NCI-H446 (cell line): ENCODE data around the gene CX3CR1.
"Not testable (repeated sequence)": the region's sequence is repeated elsewhere in the genome, so short reads cannot be mapped to it uniquely, and the experiment has no call there.

ENCODE experiments used
- DNase-seq, 2 experiments: peaks; one replicate each; lab custom pipeline; 2025; lab: John Stamatoyannopoulos, UW

CX3CR1 gene, protein sequence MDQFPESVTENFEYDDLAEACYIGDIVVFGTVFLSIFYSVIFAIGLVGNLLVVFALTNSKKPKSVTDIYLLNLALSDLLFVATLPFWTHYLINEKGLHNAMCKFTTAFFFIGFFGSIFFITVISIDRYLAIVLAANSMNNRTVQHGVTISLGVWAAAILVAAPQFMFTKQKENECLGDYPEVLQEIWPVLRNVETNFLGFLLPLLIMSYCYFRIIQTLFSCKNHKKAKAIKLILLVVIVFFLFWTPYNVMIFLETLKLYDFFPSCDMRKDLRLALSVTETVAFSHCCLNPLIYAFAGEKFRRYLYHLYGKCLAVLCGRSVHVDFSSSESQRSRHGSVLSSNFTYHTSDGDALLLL

DNA sequence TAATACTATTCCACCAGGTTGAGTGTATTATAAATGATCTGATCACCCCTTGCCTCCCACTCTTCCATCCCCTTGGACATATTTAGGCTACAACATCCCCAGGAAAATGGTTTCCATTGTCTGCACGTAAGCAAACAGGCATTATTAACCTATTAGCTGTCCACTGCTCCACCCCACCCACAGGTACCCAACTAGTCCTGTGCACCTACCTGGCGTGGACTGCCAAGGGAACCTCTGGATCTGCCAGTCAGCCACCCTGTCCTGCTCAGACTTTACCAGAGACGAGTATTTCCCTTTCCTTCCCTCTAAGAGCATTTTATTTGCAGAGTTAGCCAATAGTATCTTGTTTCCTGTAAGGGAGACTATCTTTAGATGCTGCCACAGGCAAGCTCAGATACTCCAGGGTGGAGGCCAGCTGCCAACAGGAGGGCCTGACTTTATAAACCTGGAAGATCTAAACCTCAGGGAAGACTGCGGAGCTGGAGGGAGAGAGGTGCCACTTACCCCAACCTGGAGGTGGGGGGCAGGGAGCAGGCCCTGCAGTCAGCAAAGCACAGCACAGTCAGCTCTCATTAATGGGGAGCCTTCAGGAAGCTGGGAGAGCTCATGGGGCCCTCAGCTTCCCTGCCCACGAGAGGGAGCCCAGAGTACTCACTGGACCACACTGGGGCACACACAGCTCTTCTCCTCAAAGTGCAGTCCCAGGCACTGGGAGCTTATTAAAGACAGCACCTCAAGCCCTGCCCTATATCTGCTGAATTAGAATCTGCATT is at the start of gene CX3CR1:
CX3CR1 (minus strand) TSS at position 292 of the 773 bp plus-strand sequence. CDS start 13,527 bp downstream, outside the sequence.
- DNase-seq: no peak

DNA sequence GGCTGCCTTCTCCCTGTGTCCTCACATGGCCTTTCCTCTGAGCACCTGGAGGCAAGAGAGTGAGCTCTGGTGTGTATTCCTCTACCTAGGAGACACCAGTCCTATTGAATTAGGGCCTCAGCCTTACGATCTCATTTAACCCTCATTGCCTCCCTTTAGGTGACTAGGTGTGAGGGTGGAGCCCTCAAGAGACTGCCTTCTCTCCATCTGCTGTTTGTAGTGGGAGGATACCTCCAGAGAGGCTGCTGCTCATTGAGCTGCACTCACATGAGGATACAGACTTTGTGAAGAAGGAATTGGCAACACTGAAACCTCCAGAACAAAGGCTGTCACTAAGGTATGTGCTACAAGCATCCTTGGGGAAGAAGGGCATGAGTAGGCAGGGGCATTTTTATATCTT is 49.7 kb upstream of the CX3CR1 start, which contains the start of gene CCR8:
CCR8 (plus strand) TSS at position 217 of the 400 bp plus-strand sequence. CDS start 2,623 bp downstream, outside the sequence.
- DNase-seq: no peak

DNA sequence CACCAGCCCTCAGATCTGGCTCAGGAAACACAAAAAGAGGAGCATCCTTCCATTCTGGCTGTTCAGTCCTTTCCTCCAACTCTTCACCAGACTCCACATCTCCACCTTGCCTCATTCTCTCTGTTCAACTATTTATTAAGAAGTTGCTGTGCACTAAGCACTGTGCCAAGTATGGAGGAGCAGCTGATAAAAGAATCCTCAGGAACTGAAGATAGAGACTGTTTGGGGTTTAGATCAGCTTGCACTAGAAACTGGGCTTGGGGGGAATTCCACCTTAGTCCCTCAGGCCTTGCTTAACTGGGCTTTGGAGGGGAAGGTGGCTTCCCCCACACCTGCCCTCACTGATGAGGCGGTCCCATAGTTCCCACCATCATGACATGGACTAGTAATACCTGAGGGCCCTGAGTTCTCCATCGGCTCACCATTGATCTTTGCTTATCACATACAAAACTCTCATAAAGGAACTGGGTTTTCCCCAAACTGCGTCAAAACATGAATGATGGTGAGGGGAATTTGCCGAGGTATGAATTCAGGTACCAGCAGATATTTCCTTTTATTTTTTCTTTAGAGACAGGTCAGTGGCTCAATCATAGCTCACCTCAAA is 48.0 kb upstream of the CX3CR1 start:
- no peak for DNase-seq

DNA sequence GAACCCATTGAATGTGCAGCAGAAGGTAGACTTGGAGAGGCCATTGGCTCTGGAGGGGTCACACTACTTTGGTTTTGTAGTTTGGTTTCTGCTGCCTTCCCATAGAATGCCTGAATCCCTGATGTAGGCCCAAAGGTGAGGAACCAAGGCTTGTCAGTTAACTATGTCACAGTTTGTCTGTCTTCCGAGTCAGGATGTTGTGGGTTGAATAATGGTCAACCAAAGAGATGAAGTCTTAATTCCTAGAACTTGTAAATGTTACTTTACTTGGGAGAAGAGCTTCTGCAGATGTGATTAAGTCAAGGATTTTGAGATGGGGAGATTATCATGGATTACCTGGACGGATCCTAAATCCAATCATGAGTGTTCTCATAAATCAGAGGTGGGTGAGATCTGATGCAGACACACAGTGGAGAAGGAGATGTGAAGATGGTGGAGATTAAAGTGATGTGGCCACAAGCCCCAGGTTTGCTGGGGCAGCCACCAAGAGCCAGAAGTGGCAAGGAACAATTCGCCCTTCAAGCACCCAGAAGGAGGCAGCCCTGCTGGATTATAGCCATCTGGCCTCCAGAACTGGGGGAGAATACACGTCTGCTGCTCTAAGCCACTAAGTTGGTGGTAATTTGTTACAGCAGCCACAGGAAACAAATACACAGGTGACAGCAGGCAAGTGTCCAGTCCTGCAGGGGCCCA is 47.4 kb upstream of the CX3CR1 start:
- DNase-seq: no peak

DNA sequence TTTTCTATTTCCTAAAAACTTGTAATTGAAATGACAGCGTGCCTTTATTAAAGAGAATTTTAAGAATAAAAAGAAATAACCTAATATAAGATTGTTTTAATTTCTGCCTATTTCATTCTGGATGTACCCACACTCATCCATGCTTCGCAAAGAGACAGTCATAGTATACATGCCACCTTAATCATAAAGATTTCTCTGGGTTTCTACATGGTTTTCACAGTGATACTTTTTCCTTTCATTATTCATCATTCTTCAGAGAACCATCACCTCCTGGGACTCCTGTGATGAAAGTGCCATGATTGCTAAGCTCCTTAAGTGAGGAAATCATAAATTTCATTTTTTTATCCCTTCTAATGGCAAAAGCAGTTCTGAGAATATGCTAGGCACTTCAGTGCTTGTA is 45.4 kb upstream of the CX3CR1 start:
- DNase-seq: no peak

DNA sequence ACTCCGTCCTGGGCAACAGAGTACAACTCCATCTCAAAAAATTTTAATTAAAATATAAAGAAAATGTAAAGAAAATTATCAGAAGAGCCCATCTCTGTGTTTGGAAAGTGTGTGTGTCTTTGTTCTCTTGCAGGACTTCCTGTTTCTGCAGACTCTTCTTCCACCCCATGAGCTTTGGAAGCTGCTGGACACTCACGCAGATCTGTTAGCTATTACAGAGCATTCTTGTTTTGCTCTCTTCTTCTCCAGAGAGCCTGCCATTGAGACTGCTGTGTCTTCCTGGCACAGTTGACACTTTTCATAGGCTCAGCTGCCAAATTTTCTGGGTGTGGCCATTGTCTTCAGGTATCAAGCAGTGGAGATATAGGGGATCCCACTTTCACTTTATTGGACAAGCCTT is 43.7 kb upstream of the CX3CR1 start:
- DNase-seq: no peak

DNA sequence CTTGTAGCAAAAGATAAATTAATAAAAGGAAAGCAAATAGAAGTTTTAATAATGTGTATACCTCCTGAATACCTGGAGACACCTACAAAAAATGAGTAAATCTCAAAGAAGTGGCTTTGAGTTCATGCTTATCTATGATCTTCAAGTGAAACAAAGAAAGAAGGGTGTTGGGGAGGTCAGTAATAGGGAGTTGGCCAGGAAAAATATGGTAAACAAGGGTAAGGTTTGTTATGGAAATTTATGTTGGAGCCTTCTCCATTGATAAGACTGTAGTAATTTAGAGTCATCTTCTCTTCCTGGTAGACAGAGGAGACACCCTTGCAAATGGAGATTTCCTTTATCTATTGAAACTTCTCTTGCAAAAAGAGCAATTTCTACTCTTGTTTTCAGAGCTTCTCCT is 43.1 kb upstream of the CX3CR1 start:
- DNase-seq: no peak

DNA sequence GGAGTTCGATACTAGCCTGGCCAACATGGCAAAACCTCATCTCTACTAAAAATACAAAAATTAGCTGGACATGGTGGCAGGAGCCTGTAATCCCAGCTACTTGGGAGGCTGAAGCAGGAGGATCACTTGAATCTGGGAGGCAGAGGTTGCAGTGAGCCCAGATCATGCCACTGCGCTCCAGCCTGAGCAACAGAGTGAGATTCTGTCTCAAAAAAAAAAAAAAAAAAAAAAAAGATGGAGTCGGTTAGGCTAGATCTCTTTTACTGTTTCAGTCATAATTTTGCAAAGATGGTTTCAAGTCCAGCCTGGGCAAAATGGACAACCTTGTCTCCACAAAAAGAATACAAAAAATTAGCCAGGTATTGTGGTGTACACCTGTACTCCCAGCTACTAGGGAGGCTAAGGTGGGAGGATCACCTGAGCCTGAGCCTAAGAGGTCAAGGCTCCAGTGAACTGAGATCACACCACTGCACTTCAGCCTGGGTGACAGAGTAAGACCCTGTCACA is 42.4 kb upstream of the CX3CR1 start:
- DNase-seq: not testable (repeated sequence)

DNA sequence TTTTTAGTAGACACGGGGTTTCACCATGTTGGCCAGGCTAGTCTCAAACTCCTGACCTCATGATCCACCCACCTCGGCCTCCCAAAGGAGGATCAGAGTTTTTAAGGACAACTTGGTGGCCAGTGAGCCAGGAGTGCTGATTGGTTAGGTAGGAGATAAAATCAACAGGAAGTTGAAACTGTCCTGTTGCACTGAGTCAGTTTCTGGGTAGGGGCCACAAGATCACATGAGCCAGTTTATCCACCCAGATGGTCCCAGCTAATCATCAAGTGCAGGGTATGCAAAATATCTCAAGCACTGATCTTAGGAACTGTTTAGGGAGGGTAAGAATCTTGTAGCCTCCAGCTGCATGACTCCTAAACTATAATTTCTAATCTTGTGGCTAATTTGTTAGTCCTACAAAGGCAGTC is 41.7 kb upstream of the CX3CR1 start:
- not testable (repeated sequence) for DNase-seq

DNA sequence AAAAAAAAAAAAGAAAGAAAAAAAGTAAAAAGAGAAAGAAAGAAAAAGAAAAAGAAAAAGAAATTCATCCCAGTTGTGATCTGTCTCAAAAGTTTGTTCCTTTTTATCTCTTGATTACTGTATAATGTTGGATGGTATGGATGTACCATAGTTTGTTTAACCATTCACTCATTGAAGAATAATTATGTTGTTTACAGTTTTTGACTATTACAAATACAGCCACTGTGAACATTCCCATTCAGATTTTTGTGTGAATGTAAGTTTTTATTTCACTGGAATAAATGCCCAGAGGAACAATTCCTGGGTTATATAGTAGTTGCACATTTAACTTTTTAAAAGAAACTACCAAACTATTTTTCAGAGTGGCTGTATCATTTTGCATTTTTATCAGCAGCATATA is 39.4 kb upstream of the CX3CR1 start:
- no peak for DNase-seq

DNA sequence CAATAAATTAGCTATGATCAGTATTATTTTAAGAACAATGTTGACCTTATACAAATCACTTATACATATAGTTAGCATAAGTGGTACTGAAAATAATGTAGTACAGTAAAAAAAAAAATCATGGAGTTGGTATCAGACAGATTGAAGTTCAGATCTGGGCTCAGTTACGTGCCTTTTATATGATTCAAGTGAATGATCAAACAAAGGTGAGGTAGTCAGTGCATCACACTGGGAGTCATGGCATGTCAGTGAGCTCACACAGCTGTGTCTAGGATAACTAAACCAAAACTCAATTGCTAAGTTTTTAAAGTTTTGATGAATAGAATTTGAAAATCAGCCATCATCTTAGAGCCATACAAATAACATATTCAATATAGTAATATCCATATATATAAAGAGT is 38.5 kb upstream of the CX3CR1 start:
- DNase-seq: no peak

DNA sequence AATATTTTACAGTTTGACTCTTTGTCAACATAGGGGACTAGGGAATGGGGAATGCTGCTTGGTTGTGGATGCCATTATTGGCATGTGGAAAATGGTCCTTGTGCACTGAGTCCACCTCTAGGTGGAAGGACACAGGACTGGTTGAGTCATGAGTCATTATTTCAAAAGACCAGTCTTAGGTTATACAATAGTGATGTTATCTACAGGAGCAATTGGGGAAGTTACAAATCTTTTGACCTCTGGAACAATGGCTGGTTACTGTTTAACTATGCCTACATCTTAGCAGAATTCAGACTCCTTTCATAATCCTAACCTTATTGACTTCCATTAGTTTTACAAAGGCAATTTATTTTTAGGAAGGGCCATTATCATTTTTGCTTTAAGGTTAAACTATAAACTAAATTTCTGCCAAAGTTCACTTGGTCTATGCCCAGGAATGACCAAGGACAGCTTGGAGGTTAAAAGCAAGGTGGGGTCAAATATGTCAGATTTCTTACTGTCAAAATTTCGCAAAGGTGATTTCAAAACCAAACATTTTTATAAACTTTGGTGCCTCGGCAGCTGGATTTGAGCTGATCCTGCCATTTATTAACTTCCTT is 37.8 kb upstream of the CX3CR1 start:
- DNase-seq: no peak

DNA sequence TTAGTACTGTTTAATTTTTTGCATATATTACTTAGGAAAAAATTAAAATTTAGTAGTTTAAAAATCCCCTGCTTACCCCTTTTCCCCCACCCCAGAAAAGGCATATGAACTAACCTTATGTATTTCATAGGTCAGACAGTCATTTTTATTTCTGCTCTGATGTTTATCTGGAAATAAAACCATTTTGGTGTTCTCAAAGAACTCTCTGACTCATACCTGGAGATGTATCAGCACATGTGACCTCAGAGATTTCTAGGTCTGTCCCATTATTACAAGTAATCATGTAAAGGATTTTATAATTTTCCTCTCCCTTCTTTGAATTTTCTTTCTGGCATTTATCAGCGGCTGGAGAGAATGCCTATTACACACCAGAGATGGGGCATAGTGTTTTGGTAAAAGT is 35.6 kb upstream of the CX3CR1 start:
- no peak for DNase-seq

DNA sequence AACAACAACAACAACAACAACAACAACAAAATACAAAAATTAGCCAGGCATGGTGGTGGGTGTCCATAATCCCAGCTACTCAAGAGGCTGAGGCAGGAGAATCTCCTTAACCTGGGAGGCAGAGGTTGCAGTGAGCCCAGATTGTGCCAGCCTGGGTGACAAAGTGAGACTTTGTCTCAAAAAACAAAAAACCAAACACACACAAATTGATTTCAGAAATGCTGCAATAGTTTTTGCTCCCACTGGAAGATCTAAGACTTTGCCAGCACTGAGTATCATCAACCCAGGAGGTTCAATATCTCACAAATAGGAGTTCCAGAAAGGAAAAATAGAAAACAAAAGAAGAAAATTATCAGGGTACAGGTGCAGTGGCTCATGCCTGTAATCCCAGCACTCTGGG is 33.5 kb upstream of the CX3CR1 start:
- no peak for DNase-seq

DNA sequence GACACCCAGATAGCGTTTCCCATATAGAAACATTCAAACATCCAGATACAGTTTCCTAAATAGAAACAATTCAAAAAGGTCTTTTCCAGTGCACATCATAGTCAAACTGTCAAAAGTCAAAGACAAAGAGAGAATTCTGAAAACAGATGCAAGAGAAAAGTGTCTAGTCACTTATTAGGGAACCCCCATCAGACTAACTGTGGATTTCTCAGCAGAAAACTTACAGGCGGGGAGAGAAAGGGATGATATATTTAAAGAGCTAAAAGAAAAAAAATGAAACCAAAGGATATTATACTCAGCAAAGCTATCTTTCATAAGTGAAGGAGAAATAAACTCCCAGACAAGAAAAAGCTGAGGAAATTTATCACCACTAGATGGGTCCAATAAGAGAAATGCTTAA is 22.3 kb upstream of the CX3CR1 start:
- no peak for DNase-seq

DNA sequence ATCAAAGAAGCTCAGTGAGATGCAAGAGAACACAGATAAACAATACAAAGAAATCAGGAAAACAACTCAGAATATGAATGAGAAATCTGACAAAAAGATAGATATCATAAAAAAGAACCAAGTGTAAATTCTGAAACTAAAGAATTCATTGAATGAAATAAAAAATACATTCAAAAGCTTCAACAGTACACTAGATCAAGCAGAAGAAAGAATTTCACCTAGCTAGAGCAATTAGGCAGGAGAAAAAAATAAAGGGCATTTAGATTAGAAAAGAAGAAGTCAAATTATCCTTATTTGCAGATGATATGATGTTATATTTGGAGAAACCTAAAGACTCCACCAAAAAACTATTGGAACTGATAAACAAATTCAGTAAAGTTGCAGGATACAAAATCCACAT is 19.4 kb upstream of the CX3CR1 start:
- no peak for DNase-seq

DNA sequence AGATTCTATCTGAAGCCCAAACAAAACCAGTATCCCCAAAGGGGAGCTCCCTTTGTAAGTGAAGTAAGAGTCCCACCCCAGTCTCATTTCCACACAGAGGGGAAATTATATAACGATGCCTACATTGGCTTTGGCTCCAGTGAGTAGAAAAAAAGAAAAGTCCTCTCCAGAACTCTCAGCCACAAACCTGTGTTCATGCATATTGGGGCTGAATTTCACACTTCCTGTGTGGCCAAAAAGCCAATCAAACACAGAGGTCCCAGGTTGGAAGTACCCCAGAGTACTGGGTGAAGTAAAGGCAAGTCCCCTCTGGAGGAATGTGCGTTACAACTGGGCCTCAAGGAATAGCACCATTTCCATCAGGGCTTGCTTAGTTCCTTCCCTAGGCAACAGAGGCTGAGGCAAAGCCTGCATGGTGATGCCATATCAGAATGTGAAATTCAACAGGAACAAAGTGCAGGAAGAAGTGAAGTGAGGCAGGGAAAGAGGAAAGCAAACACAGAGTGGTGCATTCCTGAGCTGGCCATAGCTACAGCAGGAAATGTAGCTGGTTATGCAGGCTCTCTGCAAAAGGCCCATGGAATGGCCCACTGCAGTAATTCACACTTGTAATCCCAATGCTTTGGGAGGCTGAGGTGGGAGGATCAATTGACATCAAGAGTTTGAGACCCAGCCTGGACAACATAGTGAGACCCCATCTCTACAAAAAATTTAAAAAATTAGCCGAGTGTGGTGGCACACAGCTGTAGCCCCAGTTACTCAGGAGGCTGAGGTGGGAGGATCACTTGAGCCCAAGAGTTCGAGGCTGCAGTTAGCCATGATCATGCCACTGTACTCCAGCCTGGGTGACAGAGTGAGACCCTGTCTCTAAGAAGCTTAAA is 16.6 kb upstream of the CX3CR1 start:
- DNase-seq: no peak

DNA sequence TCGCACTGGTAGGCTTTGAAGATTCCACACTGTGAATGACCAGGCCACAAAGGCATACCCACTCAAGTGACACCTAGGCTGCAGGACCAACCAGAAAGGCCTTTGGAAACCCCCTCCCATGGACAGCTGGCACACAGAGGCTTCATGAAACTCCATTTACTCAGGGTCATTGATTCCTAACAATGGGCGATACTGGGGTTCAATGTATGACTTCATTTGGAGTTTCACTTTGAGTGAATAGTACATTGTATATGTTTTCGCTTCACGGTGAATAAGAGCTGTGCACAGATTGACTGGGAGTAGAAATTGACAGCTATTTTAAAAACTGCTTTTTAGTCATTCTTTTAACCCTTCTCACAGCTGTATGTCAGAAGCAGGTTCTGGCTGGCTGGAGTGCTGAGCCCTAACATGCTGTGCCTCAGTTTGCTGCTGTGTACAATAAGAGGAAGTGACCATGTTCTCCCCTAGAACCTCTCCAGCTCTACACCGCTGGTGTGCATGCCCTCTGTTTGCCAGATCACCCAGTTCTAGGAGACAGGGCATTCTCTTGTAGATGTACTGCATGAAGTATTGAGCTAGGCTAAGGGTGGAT is 15.4 kb upstream of the CX3CR1 start:
- no peak for DNase-seq

DNA sequence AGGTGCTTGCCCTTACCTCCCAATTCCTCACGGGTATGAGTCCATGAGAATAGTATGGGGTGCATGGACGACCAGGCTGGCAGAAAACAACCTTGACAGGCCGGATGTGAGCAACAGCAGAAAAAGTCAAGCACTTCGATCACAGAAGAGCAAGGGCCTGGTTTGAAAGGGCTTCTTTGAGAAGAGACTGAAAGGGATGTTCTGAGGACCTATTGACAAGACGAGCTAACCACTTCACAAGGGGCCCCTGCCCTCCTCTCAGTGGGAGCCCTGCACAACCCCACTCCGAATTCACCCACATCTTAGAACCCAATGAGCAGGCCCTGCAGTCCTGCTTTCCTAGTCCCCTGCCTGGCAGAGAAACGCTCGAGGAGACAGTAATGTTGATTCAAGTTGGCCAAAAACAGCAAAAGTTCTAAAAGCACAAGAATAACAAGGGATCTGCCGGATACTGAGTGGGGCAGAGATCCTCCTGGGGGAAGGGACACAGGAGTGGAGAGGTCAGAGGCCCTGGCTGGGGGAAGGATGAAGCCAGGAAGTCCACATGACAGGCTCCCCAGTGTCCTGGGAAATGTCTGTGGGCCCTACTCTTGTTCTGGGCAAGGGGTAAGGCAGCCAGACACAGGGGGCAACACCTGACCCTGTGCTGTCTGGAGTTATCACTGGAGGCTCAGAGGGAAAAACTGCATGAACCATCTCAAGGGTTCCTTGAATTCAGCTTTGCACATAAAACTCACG is 14.8 kb upstream of the CX3CR1 start:
- DNase-seq: no peak

DNA sequence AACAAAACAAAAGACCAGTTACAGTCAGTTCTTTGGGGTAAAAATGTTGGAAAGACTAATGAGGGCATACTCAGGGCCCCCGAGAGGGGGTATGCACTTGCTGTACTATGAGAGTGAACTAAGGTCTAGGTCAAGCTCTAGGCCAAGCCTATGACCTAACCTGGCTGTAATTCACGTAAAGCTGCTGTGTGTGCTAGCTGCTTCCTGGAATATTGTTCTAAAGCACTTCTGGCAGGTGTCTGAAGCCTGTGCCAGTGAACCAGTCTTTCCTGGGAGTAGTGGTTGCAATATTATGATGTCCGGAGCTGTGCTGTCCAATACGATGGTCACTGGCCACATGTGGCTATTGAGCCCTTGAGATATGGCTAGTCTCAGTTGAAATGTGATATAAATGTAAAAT is 13.1 kb upstream of the CX3CR1 start:
- DNase-seq: no peak
